HEK293T (cell line): ENCODE results near the gene NLGN2.

Experiments used
- BHLHE40 ChIP-seq: fragments of 450-650 bp; IDR thresholded peaks from 2 replicates; pipeline ENCODE4 v1.6.1; 2016; ENCODE audit warnings: mild to moderate bottlenecking, moderate library complexity, borderline replicate concordance
- CTBP1 ChIP-seq: fragments of 450-650 bp; IDR thresholded peaks from 2 replicates; pipeline ENCODE4 v1.6.1; 2016; ENCODE audit warnings: borderline replicate concordance
- ELF4 ChIP-seq: fragments of 450-650 bp; IDR thresholded peaks from 2 replicates; pipeline ENCODE4 v1.6.1; 2017; ENCODE audit warnings: antibody characterized with exemption
- FOXA1 ChIP-seq: fragments of 450-650 bp; IDR thresholded peaks from 2 replicates; pipeline ENCODE4 v1.6.1; 2016; ENCODE audit warnings: mild to moderate bottlenecking
- FOXK2 ChIP-seq: fragments of 450-650 bp; IDR thresholded peaks from 2 replicates; pipeline ENCODE4 v1.6.1; 2016; ENCODE audit warnings: mild to moderate bottlenecking
- FOXM1 ChIP-seq: fragments of 450-650 bp; IDR thresholded peaks from 2 replicates; pipeline ENCODE4 v1.6.1; 2017; ENCODE audit warnings: mild to moderate bottlenecking, borderline replicate concordance
- HDGF ChIP-seq: fragments of 450-650 bp; IDR thresholded peaks from 2 replicates; pipeline ENCODE4 v1.6.1; 2017; ENCODE audit warnings: antibody characterized with exemption, borderline replicate concordance
- L3MBTL2 ChIP-seq: fragments of 450-650 bp; conservative IDR thresholded peaks from 2 replicates; pipeline ENCODE4 v1.6.1; 2016; ENCODE audit warnings: mild to moderate bottlenecking
- LEF1 ChIP-seq: fragments of 450-650 bp; IDR thresholded peaks from 2 replicates; pipeline ENCODE4 v1.6.1; 2017; ENCODE audit warnings: mild to moderate bottlenecking, borderline replicate concordance
- NFRKB ChIP-seq: fragments of 450-650 bp; IDR thresholded peaks from 2 replicates; pipeline ENCODE4 v1.6.1; 2016; ENCODE audit warnings: mild to moderate bottlenecking, moderate library complexity
- SP1 ChIP-seq: fragments of 450-650 bp; IDR thresholded peaks from 2 replicates; pipeline ENCODE4 v1.6.1; 2017
- SUZ12 ChIP-seq: fragments of 450-650 bp; IDR thresholded peaks from 2 replicates; pipeline ENCODE4 v1.6.1; 2016; ENCODE audit warnings: mild to moderate bottlenecking
- TARDBP ChIP-seq: fragments of 450-650 bp; IDR thresholded peaks from 2 replicates; pipeline ENCODE4 v1.6.1; 2016
- ZNF384 ChIP-seq: fragments of 450-650 bp; IDR thresholded peaks from 2 replicates; pipeline ENCODE4 v1.6.1; 2016

DNA sequence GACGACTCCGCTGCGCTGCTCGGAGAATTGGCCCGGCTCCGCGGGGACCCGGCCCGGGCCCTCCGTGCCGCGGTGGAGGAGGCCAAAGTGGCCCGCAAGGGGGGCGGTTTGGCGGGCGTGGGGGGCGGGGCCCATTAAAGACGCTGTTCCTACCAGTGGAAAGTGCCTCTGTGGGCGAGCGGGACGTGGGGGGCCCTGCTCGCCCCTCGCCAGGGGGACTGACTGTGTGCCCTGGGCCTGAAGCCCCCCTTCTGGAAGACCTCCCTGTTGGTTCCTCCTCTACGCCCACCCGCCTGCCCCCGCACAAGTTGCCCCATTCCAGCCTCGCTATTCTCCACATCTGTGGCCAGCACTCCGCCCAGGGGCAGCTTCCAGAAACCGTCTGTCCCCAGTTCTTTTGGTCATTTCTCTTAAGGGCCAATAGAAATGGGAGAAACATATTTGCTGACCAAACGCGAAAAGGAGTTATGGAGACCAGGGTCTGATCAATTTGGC lies 29.8 kb downstream of the NLGN2 start:
- TF ChIP-seq TARDBP, result no peak
- TF ChIP-seq HDGF, result no peak
- no peak for TF ChIP-seq SUZ12
- TF ChIP-seq SP1, result no peak
- no peak for TF ChIP-seq BHLHE40
- no peak for TF ChIP-seq ELF4
- no peak for TF ChIP-seq FOXK2
- no peak for TF ChIP-seq FOXM1
- TF ChIP-seq FOXA1, result no peak
- no peak for TF ChIP-seq NFRKB
- TF ChIP-seq LEF1, result no peak
- no peak for TF ChIP-seq L3MBTL2
- TF ChIP-seq ZNF384, result no peak
- no peak for TF ChIP-seq CTBP1
